GM18507 (cell line): ENCODE data around the gene CRB1.

ENCODE experiments used
- DNase-seq: peaks from one replicate; pipeline ENCODE4 v3.0.0; 2011; ENCODE audit warnings: low read depth; ENCODE audit not compliant: insufficient read length; ENCODE audit errors: extremely low spot score
- FAIRE-seq: peaks from 2 replicates; lab custom pipeline; 2011; peaks lifted over from hg19 to GRCh38; lab: Jason Lieb, UNC

Gene CRB1

GRCh38 chr1:197438010-197438790 is 170.1 kb downstream of the CRB1 start:
- DNase-seq (no peak), FAIRE-seq (no peak)

- FAIRE-seq (no peak), DNase-seq (no peak)
These were observed 171.7 kb downstream of the CRB1 start for GRCh38 chr1:197439708-197440280.

- no peak for FAIRE-seq
- DNase-seq: no peak
These were observed 172.7 kb downstream of the CRB1 start for GRCh38 chr1:197440715-197441114.

- FAIRE-seq: no peak
- no peak for DNase-seq
These were observed 174.0 kb downstream of the CRB1 start for GRCh38 chr1:197441999-197442414.

DNA sequence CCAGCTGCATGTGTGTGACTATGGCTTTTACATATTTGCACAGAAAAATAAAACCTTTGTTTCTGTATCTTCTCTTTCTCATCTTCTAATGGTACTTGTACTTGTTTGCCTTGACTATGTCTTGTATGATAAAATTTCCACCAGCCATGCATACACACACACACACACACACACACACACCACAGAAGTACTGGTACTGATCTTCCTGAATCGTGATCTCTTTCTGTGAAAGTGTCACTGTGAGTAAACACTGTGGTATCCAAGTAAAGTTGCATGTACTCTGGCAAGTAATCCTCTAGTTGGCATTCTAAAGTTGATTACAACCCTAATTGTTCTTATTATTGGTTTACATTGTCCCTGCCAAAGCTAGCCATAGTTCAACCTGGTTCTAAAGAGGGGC is 176.7 kb downstream of the CRB1 start:
- DNase-seq (no peak), FAIRE-seq (no peak)

GRCh38 chr1:197448121-197448779 is 180.2 kb downstream of the CRB1 start:
- DNase-seq (no peak), FAIRE-seq (no peak)

DNA sequence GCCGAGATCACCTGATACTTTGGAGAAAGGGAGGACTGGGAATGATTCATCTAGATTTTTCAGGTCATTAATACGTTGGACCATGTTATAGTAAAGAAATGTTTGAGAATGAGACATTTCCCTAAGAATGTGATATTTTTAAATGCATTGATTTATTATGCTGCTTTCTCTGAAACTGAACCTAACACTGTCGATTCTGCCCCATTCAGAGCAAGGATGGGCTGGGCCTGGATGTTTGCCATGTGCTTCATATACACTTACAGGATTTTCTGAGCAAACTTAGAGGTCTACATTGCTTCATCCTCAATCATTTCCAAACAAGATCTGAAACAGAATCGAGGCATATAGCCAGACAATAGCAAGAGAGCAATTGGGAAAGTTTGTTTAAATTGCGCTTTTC is 183.3 kb downstream of the CRB1 start:
- FAIRE-seq (no peak), DNase-seq (no peak)

DNA sequence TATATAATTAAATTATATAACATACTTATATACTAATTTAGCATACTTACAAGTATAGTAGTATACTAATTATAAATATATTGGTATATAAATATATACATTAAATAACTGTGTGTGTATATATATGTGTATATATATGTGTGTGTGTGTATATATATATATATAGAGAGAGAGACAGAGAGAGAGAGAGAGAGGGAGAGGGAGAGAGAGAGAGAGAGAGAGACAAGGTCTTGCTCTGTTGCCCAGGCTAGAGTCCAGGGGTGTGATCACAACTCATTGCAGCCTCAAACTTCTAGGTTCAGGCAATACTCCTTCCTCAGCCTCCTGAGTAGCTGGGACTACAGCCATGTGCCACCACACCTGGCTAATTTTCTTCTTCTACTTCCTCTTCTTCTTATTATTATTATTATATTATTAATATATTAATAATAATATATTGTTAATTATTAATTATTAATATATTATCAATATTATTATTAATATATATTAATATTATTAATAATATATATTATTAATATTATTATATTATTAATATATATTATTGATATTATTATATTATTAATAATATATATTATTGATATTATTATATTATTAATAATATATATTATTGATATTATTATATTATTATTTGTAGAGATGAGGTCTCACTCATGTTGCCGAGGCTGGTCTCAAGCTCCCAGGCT is 185.5 kb downstream of the CRB1 start:
- DNase-seq (no peak), FAIRE-seq (no peak)

- DNase-seq (no peak), FAIRE-seq (no peak)
These were observed 194.5 kb downstream of the CRB1 start for GRCh38 chr1:197462539-197462938.

- FAIRE-seq (no peak), DNase-seq (no peak)
These were observed 195.1 kb downstream of the CRB1 start for GRCh38 chr1:197463142-197463541.

DNA sequence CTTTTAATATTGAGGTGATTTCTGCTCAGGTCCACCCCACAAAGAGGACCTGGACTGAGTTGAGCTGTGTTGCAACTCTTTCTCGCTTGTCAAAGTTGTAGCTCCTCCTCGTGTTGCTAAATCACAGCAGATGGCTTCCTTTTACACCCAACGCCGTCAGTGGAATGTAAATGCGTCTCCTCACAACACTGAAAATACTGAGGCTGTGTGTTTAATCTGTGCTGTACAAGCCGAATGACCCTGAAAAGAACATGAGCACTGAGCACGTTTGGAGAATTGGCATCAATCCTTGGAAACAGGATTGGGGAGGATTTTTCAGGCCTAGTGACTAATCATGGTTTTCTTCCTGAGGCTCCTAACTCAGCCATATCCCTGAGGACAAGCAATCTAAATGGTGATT is 196.0 kb downstream of the CRB1 start:
- FAIRE-seq: no peak
- DNase-seq: no peak

- DNase-seq (no peak), FAIRE-seq (no peak)
These were observed 197.7 kb downstream of the CRB1 start for GRCh38 chr1:197465528-197466327.

- DNase-seq: no peak
- no peak for FAIRE-seq
These were observed 198.8 kb downstream of the CRB1 start for GRCh38 chr1:197466813-197467212.

DNA sequence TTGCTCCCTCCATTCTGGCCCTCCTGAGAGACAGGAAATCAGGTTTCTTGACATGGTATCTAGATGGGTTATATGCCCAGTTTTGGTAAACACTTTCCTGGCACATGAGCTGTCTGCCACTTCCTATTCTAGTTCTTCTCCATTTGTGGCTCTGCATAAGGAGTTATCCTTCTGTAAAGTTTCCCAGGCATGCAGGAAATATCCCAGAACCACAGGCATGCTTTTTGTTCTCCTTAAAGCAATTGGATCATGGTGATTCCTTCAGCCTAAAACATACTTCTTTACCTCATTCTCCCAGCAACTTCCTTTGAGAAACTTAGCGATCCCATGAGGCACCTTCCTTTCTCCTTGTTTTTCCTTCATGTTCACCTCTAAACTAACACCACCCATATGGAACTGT is 199.8 kb downstream of the CRB1 start:
- FAIRE-seq: no peak
- no peak for DNase-seq

GRCh38 chr1:197468543-197469175 is 200.6 kb downstream of the CRB1 start:
- DNase-seq: no peak
- FAIRE-seq: no peak

DNA sequence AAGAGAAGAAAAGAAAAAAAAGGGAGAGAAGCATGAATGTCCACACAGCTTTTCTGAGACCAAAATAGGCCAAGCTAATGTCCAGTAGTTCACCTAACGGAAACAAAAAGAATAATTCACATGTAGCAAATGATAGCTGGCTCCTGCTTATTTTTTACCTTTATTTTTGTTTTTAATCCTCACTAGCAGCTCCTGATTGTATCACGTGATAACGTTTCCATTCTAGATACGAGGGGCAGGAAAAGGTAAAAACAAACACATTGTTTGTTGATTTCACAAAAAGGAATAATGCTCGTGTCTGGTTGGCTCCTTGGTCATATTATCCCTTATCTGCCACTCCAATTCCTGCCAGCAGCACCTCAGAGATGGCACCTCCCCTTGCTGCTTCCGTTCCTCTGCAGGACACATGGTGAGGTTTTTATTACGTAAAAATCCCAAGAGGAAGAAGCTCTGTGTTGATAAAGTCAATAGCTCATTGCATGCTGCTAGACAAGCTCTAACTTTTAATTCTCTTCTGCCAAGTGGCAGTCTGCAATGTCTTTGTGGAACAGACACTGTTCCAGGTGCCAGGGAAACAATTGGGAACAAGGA is 201.7 kb downstream of the CRB1 start:
- DNase-seq: no peak
- no peak for FAIRE-seq

DNA sequence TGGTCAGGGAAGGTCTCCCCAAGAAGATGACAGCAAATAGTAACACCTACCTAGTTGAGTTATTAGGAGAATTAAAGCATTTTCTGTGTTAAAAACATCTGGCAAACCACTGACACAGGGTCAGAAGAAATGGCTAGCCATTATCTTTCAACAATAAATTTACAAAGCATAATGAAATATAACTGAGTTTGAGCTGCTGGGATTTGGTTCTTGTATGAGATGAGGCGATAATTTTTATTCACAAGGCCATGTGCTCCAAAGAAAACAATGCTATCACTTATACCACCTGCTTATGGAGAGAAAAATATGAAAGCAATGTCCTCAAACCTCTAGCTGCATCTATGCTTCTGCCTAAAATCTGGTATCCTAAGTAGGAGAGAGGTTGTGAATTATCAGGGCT is 202.3 kb downstream of the CRB1 start:
- DNase-seq (no peak), FAIRE-seq (no peak)

- no peak for DNase-seq
- FAIRE-seq: no peak
These were observed 203.4 kb downstream of the CRB1 start for GRCh38 chr1:197471248-197471985.
